Posterior cingulate gyrus (tissue), 11 donors: Measurements from ENCODE around the gene NSD1.

Source experiments
- DNase-seq, 10 donors: peaks; one replicate each; pipeline versions ENCODE4 v3.0.0 to v3.0.0-alpha.2; 2020 to 2021; ENCODE audit warnings: mixed read lengths in 3 of 10
- intact Hi-C: fragments of 100-400 bp; cut with DNase I; formaldehyde crosslinking; loops from one replicate; pipeline ENCODE4 v1.15.1; 2023

The NSD1 gene

GRCh38 chr5:177313561-177314259 lies 180.1 kb downstream of the NSD1 start:
- intact Hi-C loops, result loop anchor here (10.0 kb wide), 1 partner anchor 141 kb away; no protein-coding TSS in a partner anchor

GRCh38 chr5:177314376-177315342 lies 181.1 kb downstream of the NSD1 start:
- intact Hi-C loops, result loop anchor here (10.0 kb wide), 1 partner anchor 140 kb away; no protein-coding TSS in a partner anchor
- DNase-seq, result peak in 3 of 10 donors; percentile 26 to 65 (median 57)

More at GRCh38 chr5:177313561-177314259, 180.1 kb downstream of the NSD1 start:
- peak in 2 of 10 donors; percentile 31 to 38 for DNase-seq

- intact Hi-C loops, result loop anchor here (10.0 kb wide), 1 partner anchor 139 kb away; no protein-coding TSS in a partner anchor
- peak in 1 of 10 donors; percentile 20 for DNase-seq
Measured at GRCh38 chr5:177315411-177315810, 181.8 kb downstream of the NSD1 start.

- intact Hi-C loops, result loop anchor here (10.0 kb wide), 1 partner anchor 139 kb away; no protein-coding TSS in a partner anchor
- peak in 3 of 10 donors; percentile 14 to 22 (median 20) for DNase-seq
Measured at GRCh38 chr5:177316005-177316404, 182.4 kb downstream of the NSD1 start.

- peak; percentile 56 to 93 (median 72) for DNase-seq
- intact Hi-C loops, result loop anchor here (10.0 kb wide), 1 partner anchor 137 kb away; no protein-coding TSS in a partner anchor
Measured at GRCh38 chr5:177317959-177318377, 184.4 kb downstream of the NSD1 start.

- peak in 4 of 10 donors; percentile 19 to 79 (median 47) for DNase-seq
- intact Hi-C loops, result loop anchor here (10.0 kb wide), 1 partner anchor 135 kb away; no protein-coding TSS in a partner anchor
Measured at GRCh38 chr5:177319913-177320588, 186.5 kb downstream of the NSD1 start.

GRCh38 chr5:177320879-177321278 lies 187.3 kb downstream of the NSD1 start:
- DNase-seq, result peak in 4 of 10 donors; percentile 8 to 84 (median 48)
- intact Hi-C loops, result no loop called here

GRCh38 chr5:177325868-177326381 lies 192.4 kb downstream of the NSD1 start:
- peak in 3 of 10 donors; percentile 8 to 48 (median 45) for DNase-seq
- intact Hi-C loops, result no loop called here

GRCh38 chr5:177327539-177328522 lies 194.3 kb downstream of the NSD1 start:
- DNase-seq, result peak in 3 of 10 donors; percentile 69 to 83 (median 77)
- intact Hi-C loops, result no loop called here

GRCh38 chr5:177328545-177329231 lies 195.1 kb downstream of the NSD1 start:
- intact Hi-C loops, result no loop called here
- DNase-seq, result peak in 3 of 10 donors; percentile 21 to 66 (median 44)

GRCh38 chr5:177329883-177330282 lies 196.3 kb downstream of the NSD1 start:
- DNase-seq, result peak in 3 of 10 donors; percentile 1 to 55 (median 43)
- intact Hi-C loops, result no loop called here

- peak in 4 of 10 donors; percentile 4 to 70 (median 38) for DNase-seq
- intact Hi-C loops, result no loop called here
Measured at GRCh38 chr5:177330991-177331842, 197.6 kb downstream of the NSD1 start.

- intact Hi-C loops, result no loop called here
- DNase-seq, result peak in 3 of 10 donors; percentile 55 to 71 (median 57)
Measured at GRCh38 chr5:177332031-177332895, 198.7 kb downstream of the NSD1 start.

- DNase-seq, result peak in 2 of 10 donors; percentile 51 to 82
- intact Hi-C loops, result no loop called here
Measured at GRCh38 chr5:177332896-177333260, 199.3 kb downstream of the NSD1 start.

GRCh38 chr5:177333420-177334154 lies 200.0 kb downstream of the NSD1 start:
- intact Hi-C loops, result no loop called here
- peak in 3 of 10 donors; percentile 43 to 63 (median 62) for DNase-seq
